COLO829 (cell line): ENCODE data around the gene HCST.
"Not testable (repeated sequence)": the region's sequence is repeated elsewhere in the genome, so short reads cannot be mapped to it uniquely, and the experiment has no call there.

Experiments used
- DNase-seq: peaks from one replicate; pipeline ENCODE4 v3.0.0; 2012; ENCODE audit warnings: low spot score

Gene HCST, protein sequence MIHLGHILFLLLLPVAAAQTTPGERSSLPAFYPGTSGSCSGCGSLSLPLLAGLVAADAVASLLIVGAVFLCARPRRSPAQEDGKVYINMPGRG

DNA sequence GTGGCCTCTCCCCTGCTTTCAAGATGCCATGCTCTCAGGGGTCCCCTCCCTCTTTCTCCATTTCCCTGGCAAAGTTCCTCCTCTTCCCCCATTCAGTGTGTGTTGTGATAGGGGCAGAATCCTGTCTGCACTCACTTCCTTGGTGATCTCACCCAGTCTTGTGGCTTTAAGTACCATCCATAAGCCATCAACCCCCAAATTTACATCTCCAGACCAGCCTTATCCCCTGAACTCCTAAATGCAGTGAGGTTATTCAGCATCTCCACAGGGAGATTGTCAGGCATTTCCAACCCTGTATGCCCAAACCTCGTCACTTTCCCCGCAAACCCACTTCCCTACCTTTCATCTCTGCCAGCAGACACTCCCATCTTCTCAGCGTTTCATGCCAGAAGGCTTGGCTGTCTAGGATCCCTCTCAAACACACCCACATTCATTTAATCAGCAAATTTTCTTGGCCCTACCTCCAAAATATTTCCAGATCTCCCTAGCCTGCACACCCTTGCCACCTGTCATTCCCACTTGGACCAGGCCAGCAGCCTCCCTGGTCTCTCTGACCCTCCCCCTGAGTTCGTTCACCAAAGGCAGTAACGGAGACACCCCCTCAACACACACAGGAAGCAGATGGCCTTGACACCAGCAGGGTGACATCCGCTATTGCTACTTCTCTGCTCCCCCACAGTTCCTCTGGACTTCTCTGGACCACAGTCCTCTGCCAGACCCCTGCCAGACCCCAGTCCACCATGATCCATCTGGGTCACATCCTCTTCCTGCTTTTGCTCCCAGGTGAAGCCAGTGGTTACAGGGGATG, at the start of gene HCST:
Gene HCST (plus strand): TSS at position 676 of the 808 bp plus-strand sequence. CDS start 65 bp downstream, at position 741.
- DNase-seq: no peak

DNA sequence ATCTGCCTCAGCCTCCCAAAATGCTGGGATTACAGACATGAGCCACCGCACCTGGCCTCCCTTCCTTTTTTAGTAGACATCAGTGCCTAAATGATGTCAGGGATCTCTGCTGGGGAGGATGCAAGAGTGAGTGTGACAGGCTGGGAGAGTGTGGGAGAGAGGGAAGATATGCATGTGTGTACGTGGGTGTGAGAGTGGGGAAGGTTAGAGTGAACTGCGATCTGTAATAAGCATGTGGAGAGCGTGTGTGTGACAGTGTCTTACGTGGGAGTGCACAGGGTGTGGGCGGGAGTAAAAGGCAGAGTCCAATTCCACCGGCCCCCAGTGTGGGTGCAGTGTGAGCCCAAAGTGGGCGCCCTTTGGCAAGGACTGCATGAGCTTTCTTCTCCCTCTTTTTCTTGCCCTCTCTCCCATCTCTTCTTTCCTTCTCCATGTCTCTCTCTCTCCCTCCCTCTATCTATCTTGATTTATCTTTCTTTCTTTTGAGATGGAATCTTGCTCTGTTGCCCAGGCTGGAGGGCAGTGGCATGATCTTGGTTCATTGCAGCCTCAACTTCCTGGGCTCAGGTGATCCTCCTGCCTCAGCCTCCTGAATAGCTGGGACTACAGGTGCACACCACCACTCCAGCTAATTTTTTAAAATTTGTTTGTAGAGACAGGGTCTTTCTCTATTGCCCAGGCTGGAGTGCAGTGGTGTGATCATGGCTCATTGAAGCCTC, 49.1 kb upstream of the HCST start:
- no peak for DNase-seq

DNA sequence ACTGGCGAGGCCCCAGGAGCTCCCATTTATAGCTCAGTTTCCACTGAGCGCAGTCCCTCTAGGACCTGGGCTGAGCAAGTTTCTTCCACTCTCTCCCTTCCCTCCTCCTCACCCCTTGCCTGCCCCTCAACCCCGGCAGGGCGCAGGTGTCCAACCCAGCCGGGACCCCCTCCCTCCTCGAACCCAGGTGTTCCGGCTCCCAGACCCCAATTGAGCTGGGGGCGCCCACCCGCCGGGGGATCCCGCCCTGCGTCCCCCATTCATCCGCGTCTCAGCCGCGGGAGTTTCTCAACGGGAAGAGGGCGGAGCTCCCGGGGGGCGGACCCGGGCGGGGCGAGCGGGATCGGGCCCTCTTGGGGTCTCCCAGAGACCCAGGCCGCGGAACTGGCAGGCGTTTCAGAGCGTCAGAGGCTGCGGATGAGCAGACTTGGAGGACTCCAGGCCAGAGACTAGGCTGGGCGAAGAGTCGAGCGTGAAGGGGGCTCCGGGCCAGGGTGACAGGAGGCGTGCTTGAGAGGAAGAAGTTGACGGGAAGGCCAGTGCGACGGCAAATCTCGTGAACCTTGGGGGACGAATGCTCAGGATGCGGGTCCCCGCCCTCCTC, 45.7 kb upstream of the HCST start, which contains the start of gene KIRREL2:
Gene KIRREL2 (plus strand): TSS at position 366 of the 604 bp plus-strand sequence. CDS start 209 bp downstream, at position 575.
- no peak for DNase-seq

DNA sequence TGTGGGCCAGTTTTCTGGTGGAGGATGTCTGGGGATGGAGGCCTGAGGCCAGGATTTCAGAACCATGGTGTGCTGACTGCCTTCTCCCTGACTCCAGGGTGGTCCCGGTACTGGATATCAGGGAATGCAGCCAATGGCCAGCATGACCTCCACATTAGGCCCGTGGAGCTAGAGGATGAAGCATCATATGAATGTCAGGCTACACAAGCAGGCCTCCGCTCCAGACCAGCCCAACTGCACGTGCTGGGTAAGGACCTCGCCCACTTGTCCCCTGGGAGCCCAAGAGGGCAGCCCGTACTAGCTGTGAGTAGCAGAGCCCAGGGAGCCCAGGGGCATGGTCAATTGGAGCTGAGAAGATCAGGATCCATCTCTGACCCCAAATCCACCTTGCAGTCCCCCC, 44.0 kb upstream of the HCST start:
- DNase-seq: no peak

DNA sequence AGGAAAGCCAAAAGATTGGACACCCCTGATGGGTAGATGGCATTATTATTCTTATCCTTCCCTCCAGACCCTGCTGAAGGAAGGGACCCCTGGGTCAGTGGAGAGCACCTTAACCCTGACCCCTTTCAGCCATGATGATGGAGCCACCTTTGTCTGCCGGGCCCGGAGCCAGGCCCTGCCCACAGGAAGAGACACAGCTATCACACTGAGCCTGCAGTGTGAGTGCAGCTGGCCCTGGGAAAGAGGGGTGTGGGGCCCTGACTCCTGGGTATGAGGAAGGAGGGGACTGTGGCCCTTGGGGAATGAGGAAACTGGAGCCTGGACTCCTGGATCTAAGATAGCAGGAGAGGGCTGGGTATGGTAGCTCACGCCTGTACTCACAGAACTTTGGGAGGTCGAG, 42.9 kb upstream of the HCST start:
- no peak for DNase-seq

DNA sequence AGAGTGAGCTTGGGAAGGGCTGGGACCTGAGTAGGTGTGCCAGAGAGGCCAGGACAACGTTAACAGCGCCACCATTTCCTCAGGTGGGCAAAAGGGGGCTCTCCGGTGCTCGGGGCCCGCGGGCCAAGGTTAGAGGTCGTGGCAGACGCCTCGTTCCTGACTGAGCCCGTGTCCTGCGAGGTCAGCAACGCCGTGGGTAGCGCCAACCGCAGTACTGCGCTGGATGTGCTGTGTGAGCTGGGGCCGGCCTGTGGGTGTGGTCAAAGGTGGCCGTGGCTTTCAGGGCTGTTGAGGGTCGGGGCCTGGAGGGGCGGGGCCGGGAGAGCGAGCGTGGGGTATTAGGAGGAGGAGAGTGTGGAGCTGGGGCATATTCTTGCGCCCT, 41.9 kb upstream of the HCST start:
- no peak for DNase-seq

DNA sequence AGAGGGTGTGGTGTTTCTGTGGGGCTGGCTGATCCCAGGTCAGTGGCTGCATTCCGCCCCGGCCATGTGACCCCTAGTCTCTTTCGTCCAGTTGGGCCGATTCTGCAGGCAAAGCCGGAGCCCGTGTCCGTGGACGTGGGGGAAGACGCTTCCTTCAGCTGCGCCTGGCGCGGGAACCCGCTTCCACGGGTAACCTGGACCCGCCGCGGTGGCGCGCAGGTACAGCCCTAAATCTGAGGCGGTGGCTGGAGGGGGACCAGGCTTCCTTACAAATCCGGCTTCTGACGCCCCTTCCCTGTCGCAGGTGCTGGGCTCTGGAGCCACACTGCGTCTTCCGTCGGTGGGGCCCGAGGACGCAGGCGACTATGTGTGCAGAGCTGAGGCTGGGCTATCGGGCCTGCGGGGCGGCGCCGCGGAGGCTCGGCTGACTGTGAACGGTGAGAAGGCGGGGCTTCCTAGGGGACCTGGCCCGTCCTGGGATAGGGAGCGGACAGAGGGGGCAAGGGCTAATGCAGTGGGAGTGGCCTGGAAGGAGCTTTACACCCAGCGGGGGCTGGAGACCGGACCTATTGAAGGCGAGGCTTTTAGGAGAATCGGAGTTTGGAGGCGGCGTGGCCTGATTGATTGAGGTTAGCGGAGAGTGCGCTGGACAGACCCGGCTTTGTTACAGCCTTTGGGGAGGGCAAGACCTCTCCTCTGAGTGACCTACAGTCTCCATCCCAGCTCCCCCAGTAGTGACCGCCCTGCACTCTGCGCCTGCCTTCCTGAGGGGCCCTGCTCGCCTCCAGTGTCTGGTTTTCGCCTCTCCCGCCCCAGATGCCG, 41.3 kb upstream of the HCST start:
- peak; percentile 85 for DNase-seq

DNA sequence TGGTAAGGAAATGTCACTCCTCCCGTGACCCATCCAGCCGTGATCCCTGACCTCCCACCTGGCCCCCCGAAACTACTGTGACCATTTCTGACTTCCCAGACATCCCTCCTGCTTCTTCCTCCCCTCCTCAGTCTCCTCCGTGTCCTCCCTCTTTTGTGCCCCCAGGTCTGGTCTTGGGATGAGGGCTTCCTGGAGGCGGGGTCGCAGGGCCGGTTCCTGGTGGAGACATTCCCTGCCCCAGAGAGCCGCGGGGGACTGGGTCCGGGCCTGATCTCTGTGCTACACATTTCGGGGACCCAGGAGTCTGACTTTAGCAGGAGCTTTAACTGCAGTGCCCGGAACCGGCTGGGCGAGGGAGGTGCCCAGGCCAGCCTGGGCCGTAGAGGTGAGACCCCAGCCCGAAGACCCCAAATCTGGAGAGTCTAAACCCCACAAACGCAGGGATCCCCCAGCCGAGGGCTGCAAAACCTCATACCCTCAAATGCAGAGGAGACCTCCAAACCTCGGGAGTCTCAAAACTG, 40.6 kb upstream of the HCST start:
- DNase-seq: no peak

DNA sequence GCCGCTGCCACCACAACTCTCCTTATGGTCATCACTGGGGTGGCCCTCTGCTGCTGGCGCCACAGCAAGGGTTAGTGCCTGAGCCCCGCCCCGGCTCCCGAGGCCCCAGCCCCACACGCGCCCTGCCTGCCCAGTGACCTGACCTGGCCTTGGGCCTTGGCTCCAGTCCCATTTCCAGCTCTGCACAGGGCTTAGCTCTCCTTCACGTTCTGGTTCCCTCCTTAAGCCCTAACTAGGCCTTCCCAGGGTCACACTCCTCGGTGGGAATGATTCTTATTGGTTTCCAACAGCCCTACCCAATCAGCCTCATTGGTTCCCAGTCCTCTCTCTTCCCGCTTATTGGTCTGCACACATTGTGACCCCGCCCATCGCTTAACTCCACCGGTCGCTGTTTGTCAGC, 39.8 kb upstream of the HCST start:
- DNase-seq: no peak

DNA sequence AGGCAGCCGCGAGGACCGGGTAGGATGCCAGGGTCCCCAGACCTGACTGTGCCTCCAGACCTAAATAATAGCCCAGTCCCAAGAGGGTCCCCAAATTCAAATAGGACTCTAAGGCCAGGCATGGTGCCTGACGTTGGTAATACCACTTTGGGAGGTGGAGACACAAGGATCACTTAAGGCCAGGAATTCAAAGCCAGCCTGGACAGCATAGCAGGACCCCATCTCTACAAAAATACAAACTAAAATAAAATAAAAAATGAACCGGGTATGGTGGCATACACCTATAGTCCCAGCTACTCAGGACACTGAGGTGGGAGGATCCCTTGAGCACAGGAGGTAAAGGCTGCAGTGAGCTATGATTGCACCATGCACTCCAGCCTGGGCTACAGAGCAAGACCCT, 39.3 kb upstream of the HCST start:
- DNase-seq: no peak

DNA sequence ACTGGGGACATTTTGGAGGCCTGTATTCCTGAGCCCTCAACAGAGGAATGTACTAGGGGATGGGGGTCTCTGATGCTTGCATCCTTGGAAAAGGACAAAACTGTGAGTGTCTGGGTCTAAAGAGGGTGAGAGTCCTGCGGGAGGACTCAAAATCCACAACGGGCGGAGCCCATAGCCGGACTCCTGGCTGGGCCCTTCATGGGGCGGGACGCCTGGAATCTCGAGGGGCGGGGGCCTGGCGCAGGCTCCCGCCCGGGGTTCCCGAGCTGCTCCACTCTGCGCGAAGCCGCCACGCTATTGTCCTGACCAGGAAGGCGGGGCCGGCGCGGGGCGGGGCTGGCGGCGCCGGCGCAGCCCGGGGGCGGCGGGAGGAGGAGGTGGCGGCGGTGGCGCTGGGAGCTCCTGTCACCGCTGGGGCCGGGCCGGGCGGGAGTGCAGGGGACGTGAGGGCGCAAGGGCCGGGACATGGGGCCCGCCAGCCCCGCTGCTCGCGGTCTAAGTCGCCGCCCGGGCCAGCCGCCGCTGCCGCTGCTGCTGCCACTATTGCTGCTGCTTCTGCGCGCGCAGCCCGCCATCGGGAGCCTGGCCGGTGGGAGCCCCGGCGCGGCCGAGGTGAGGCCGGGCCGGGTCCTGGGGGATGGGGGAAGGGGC, 34.0 kb upstream of the HCST start, which contains the start of gene APLP1:
Gene APLP1 (plus strand): TSS at position 403 of the 651 bp plus-strand sequence. CDS start 63 bp downstream, at position 466.
- no peak for DNase-seq

DNA sequence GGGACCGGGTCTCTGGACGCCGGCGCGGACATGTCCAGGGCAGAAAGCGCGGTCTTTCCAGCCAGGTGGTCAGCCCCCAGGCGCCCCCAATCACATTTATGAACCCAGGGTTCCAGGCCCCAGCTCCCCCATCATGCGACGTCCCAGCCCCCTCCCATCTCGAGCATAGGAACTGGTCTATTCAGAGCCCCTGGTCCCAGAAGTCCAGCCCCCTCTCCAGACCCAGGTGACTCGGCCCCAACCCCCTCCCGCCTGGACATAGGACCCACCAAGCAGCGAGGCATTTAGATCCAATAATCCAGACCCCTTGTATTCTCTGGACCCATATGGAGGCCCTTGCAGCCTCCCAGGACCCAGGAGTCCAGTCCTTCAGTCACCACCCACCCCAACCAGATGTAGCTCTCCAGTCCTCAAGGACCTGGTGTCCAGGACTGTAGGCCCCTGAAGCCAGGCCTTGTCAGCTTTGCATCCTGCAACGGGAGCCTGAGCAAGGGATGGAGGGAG, 33.5 kb upstream of the HCST start:
- no peak for DNase-seq

DNA sequence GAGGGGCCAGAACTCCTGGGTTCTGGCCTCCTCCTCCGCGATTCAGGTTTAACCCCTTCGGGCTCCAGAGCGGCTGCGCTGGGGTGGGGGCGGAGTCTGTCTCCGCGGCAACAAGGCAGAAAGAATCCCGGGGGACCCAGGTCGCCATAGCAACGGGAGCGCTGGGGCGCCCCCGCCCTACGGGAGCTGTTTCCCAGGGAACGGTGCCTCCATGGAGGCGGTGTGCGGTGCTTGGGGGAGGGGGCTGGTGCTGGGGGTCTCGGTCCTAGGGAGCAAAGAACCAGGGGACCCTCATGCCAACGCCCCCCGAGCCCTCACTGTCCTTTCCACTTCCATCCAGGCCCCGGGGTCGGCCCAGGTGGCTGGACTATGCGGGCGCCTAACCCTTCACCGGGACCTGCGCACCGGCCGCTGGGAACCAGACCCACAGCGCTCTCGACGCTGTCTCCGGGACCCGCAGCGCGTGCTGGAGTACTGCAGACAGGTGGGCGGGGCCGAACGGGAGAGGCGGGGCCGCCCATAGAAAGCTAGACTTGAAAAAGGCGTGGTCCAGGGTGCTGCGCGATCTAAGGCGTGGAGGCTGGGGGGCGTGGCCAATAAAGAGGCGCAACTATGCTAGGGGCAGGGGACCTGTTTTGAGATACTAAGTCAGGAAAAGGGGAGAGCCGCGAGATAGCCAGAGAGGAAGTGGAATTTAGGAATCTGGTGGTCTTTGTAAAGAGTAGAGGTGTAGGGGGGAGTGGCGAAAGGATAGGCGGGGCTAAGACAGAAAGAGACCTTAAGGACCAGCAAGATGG, 32.8 kb upstream of the HCST start:
- DNase-seq: peak; percentile 79

DNA sequence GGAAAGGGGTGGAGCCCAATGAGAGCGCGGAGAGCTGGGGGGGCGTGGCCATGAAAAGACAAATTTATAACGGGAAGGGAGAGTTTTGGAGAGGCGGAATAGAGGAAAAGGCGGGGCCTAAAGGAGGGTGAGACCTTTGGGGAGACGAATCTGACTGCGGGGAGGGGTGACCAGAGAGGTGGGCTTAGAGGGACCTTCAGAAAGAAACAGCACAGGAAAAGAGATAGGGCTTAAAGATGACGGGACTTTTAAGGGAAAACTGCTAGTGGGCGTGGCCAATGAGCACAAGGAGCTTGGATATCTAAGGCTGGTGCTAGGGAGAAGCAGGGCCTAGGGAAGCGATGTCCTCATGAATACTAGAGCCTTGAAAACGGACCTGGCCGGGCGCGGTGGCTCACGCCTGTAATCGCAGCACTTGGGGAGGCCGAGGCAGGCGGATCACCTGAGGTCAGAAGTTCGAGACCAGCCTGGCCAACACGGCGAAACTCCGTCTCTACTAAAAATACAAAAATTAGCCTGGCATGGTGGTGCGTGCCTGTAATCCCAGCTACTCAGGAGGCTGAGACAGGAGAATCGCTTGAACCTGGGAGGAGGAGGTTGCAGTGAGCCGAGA, 32.1 kb upstream of the HCST start:
- not testable (repeated sequence) for DNase-seq

DNA sequence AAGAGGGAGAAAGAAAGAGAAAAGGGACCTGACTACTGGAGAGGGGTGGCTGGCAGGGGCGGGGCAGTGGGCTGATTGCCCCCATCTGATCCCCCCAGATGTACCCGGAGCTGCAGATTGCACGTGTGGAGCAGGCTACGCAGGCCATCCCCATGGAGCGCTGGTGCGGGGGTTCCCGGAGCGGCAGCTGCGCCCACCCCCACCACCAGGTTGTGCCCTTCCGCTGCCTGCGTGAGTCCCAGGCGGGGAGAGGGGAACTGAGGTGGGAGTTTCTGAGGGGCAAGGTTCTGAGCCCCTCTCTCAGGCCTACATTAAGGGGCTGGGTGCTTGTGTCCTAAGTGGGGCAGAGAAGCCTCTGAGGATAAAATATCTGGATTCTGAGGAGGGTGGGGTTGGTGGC, 31.5 kb upstream of the HCST start:
- no peak for DNase-seq

DNA sequence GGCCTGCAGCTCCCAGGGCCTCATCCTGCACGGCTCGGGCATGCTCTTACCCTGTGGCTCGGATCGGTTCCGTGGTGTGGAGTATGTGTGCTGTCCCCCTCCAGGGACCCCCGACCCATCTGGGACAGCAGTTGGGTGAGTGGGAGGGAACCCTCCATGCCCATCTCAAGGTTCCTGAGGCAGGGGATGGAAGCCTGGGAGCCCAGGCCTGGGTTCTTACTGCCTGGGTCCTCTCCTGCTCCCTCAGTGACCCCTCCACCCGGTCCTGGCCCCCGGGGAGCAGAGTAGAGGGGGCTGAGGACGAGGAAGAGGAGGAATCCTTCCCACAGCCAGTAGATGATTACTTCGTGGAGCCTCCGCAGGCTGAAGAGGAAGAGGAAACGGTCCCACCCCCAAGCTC, 30.7 kb upstream of the HCST start:
- no peak for DNase-seq

DNA sequence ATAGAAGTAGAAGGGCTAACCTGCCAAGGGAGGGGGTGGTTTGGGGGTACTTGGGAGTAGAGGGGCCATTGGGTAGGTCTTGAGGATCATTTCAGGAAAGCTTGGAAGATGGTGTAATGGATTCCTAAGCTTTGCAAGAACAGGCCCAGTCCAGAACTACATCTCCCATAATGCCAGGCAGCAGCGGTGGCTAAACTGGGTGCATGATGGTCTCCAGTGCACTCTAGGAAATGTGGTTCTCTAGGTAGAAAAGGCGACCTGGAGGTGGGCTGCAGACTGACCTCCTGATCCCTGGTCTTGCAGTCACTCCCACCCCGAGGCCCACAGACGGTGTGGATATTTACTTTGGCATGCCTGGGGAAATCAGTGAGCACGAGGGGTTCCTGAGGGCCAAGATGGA, 30.1 kb upstream of the HCST start:
- no peak for DNase-seq

DNA sequence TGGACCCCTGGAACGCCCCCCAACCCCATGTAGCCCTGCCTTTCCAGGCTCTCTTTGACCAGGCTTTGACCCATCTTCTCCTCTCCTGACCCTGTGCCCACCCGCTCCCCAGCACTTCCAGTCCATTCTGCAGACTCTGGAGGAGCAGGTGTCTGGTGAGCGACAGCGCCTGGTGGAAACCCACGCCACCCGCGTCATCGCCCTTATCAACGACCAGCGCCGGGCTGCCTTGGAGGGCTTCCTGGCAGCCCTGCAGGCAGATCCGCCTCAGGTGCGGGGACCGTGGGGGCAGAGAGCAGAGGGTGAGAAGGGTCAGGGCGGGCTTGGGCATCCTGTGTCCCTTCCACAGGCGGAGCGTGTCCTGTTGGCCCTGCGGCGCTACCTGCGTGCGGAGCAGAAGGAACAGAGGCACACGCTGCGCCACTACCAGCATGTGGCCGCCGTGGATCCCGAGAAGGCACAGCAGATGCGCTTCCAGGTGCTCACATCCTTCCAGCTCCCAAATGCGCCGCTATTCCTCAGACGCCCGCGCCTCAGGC, 27.9 kb upstream of the HCST start:
- DNase-seq: no peak

DNA sequence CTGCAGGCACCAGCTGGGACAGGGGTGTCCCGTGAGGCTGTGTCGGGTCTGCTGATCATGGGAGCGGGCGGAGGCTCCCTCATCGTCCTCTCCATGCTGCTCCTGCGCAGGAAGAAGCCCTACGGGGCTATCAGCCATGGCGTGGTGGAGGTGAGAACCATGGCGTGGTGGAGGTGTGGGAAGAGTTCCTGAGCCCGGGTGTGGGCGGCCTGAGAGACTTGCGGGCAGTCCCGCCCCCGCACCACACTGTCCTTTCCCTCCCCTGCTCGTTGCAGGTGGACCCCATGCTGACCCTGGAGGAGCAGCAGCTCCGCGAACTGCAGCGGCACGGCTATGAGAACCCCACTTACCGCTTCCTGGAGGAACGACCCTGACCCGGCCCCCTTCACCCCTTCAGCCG, 23.3 kb upstream of the HCST start:
- DNase-seq: no peak
